ENCODE data around the gene KDM5A. TPM values are rescaled to one million over a fixed set of nuclear protein-coding genes. Genes with fewer than 3 reads are reported as not detected.
A peak's percentile ranks its signal among the peaks of the same experiment; 100 is the strongest.

The KDM5A gene
- total RNA-seq, 6 experiments from 2014 or later: 10.8 to 31.0 (median 27.9) TPM

GRCh38 chr12:402029-402389, 12.9 kb upstream of the KDM5A start:
- TF ChIP-seq CTCF (IDR thresholded peaks at IDR 0.05) (no peak), POLR2A (IDR thresholded peaks at IDR 0.05) (no peak)
- peaks cover 0 to 14% (median 4%) of the 10 kb centered on the region in 4 donors for H3K4me1 ChIP-seq
- H3K27me3 ChIP-seq: no peaks in the 10 kb centered on the region
- no peaks in the 10 kb centered on the region for H3K36me3 ChIP-seq
- no peak for ATAC-seq
- intact Hi-C loops (cut with DNase I): no loop called here
- DNase-seq: no peak
- H3K9me3 ChIP-seq: no peaks in the 10 kb centered on the region
- WGBS (ENCODE audit: insufficient coverage, low coverage, low lambda C conversion rate, missing lambda C conversion rate): 0% methylated on average over 8 of the region's 8 CpGs
- peak overlapping the region; percentile 60 to 80 (median 65) for H3K4me3 ChIP-seq
- peak overlapping the region in 1 of 3 donors; percentile 30 for H3K27ac ChIP-seq

DNA sequence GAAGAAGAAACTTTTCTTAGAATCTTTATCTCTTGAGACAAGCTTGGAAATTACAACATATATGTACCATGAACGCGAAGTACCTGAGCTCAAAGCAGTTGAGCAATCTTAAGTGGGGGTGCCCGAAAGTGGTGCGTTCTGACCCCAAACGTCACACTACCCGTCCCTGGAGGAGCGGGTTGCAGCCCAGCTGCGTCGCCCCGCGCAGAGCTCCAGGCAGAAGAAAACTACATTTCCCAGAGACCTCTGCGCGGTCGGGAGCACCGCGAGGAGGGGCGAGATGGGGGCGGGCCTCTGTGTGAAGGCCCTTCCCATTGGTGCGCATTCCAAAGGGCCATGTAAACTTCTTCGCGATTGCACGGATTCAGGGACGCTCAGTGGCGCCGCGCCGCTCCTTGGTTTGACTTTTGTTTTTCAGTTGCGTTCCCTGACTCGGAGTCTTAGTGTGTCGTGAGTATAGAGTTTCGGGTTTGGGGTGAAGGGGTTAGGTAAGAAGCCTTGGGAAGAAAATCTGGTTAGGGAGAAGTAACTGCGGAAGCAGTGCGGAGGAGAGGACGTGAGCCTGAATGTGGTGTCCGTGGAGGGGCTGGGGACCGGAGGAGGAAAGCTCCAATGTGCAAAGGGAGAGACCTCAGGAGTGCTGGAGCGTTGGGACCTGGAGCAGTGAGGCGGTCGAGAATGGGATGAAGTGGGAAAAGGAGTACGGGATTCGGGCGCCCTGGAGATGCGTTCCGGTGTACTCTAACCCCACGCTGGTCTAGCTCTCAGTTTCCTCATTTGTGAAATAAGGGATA, 12.3 kb upstream of the KDM5A start, which contains the start of gene CCDC77:
Gene CCDC77 (plus strand): TSS at position 410 of the 794 bp plus-strand sequence. CDS start 7,740 bp downstream, outside the sequence.
- Histone ChIP-seq H3K36me3 (no peaks in the 10 kb centered on the region), H3K4me1 (peaks cover 0 to 14% (median 4%) of the 10 kb centered on the region in 4 donors), H3K4me3 (peak within 1 kb of the TSS; percentile 60 to 80 (median 65)), H3K27ac (peak within 1 kb of the TSS in 1 of 3 donors; percentile 30), H3K9me3 (no peaks in the 10 kb centered on the region), H3K27me3 (no peaks in the 10 kb centered on the region)
- TF ChIP-seq CTCF (IDR thresholded peaks at IDR 0.05) (peak in 3 of 4 donors; percentile 16 to 34 (median 19)), POLR2A (IDR thresholded peaks at IDR 0.05) (no peak)
- under 1% methylated on average over 31 of the region's 45 CpGs for WGBS (ENCODE audit: insufficient coverage, low coverage, low lambda C conversion rate, missing lambda C conversion rate)
- DNase-seq: peak; percentile 87 to 93 (median 91)
- intact Hi-C loops (cut with DNase I): no loop called here
- peak; percentile 100 for ATAC-seq

GRCh38 chr12:400828-401227, 11.7 kb upstream of the KDM5A start:
- peaks cover 0 to 14% (median 4%) of the 10 kb centered on the region in 4 donors for H3K4me1 ChIP-seq
- H3K27ac ChIP-seq: no peak overlapping the region
- DNase-seq (no peak), ATAC-seq (no peak)
- no peaks in the 10 kb centered on the region for H3K36me3 ChIP-seq
- WGBS (ENCODE audit: insufficient coverage, low coverage, low lambda C conversion rate, missing lambda C conversion rate): 53% methylated on average over 8 of the region's 8 CpGs
- no peaks in the 10 kb centered on the region for H3K9me3 ChIP-seq
- H3K27me3 ChIP-seq: no peaks in the 10 kb centered on the region
- peak overlapping the region; percentile 60 to 80 (median 65) for H3K4me3 ChIP-seq
- TF ChIP-seq POLR2A (IDR thresholded peaks at IDR 0.05): no peak
- TF ChIP-seq CTCF (IDR thresholded peaks at IDR 0.05): no peak
- intact Hi-C loops (cut with DNase I): no loop called here

- no peaks in the 10 kb centered on the region for H3K27me3 ChIP-seq
- H3K36me3 ChIP-seq: peaks cover 0 to 9% (median 3%) of the 10 kb centered on the region in 4 donors
- peak; percentile 33 to 59 (median 51) for DNase-seq
- H3K4me3 ChIP-seq: peak overlapping the region; percentile 82 to 88 (median 83)
- H3K4me1 ChIP-seq: peaks cover 0 to 27% (median 8%) of the 10 kb centered on the region in 4 donors
- no peaks in the 10 kb centered on the region for H3K9me3 ChIP-seq
- peak overlapping the region; percentile 75 to 92 (median 91) for H3K27ac ChIP-seq
- intact Hi-C loops (cut with DNase I): no loop called here
- TF ChIP-seq POLR2A (IDR thresholded peaks at IDR 0.05) (no peak), CTCF (IDR thresholded peaks at IDR 0.05) (no peak)
- peak; percentile 19 to 45 (median 30) for ATAC-seq
- WGBS (ENCODE audit: insufficient coverage, low coverage, low lambda C conversion rate, missing lambda C conversion rate): 0% methylated on average over 12 of the region's 35 CpGs
These were observed 479 bp downstream of the KDM5A start for GRCh38 chr12:388541-389141.
